Uterus (tissue), 4 donors: ENCODE data around the gene MRTFB. TPM values are rescaled to one million over a fixed set of nuclear protein-coding genes. Genes with fewer than 3 reads are reported as not detected.

Source experiments
- DNase-seq, 2 donors: peaks; one replicate each; pipeline ENCODE4 v3.0.0-alpha.2; 2019 to 2020
- H3K27ac ChIP-seq, 2 donors: fragments of 200-600 bp; sonication (generic); 1 replicate in 1 of 2; 2 replicates in 1 of 2; pipeline ENCODE4 v1.5.1; 2016 to 2018
- H3K27me3 ChIP-seq, 2 donors: fragments of 200-600 bp; sonication (generic); one replicate each; pipeline ENCODE4 v1.5.1; 2018 to 2019; ENCODE audit warnings: control low read depth in 1 of 2
- H3K36me3 ChIP-seq, 2 donors: fragments of 200-600 bp; sonication (generic); one replicate each; pipeline ENCODE4 v1.5.1; 2019; ENCODE audit warnings: control low read depth in 1 of 2
- H3K4me1 ChIP-seq, 2 donors: fragments of 200-600 bp; sonication (generic); one replicate each; pipeline ENCODE4 v1.5.1; 2018 to 2019; ENCODE audit warnings: control low read depth in 1 of 2
- H3K4me3 ChIP-seq, 2 donors: fragments of 200-600 bp; sonication (generic); 1 replicate in 1 of 2; 2 replicates in 1 of 2; pipeline ENCODE4 v1.5.1; 2018 to 2019; ENCODE audit warnings: mild to moderate bottlenecking in 1 of 2
- H3K9me3 ChIP-seq, 2 donors: fragments of 200-600 bp; sonication (generic); one replicate each; pipeline ENCODE4 v1.5.1; 2019; ENCODE audit warnings: control low read depth in 1 of 2
- CTCF ChIP-seq, 4 experiments: fragments of 200-600 bp in 2 of 4; fragments of 450-650 bp in 2 of 4; sonication (generic) in 2 of 4; IDR thresholded peaks; one replicate each; pipeline ENCODE4 v1.5.1; 2016 to 2019; ENCODE audit warnings: antibody characterized with exemption in 4 of 4, mild to moderate bottlenecking in 2 of 4, moderate library complexity in 1 of 4
- POLR2A ChIP-seq, 2 donors: fragments of 450-650 bp; IDR thresholded peaks; one replicate each; pipeline ENCODE4 v1.6.1; 2016; ENCODE audit warnings: antibody characterized with exemption in 2 of 2, mild to moderate bottlenecking in 1 of 2, moderate library complexity in 1 of 2
- intact Hi-C: fragments of 100-400 bp; cut with DNase I; formaldehyde crosslinking; loops from one replicate; pipeline ENCODE4 v1.15.1; 2023; ENCODE audit warnings: low total_unique reads
- microRNA counts, 2 donors: library from miRNA; unstranded; fragments of <30 nt; microRNA quantifications; one replicate each; lab custom pipeline; 2016 to 2017
- microRNA-seq: library from miRNA; unstranded; fragments of <30 nt; microRNA quantifications from one replicate; pipeline ENCODE4, GENCODE V29; 2016; ENCODE audit warnings: borderline microRNAs expressed, borderline replicate concordance
- small RNA-seq: library from RNA; depleted of rRNA; stranded (forward); fragments of <200 nt; gene quantifications from one replicate; pipeline ENCODE3, GENCODE V24; 2016
- total RNA-seq, 4 donors: library from RNA; depleted of rRNA in 3 of 4; stranded (reverse); fragments of >200 nt in 3 of 4; gene quantifications; one replicate each; pipeline versions ENCODE4 v1.1.0 to v1.2.4, GENCODE V29; 2014 to 2023
- donor health status: DM: yes; HTN: yes; CAD: no.

The MRTFB gene
- total RNA-seq, 4 donors from 2014 or later = 49.8 to 178 (median 75.1) TPM

- intact Hi-C loops = no loop called here
- H3K9me3 ChIP-seq = no peaks in the 10 kb centered on the region
- H3K27ac ChIP-seq = peak overlapping the region in 1 of 2 donors; percentile 28
- no peak for DNase-seq
- H3K27me3 ChIP-seq = no peaks in the 10 kb centered on the region
- H3K36me3 ChIP-seq = no peaks in the 10 kb centered on the region
- peak overlapping the region; percentile 9 to 21 for H3K4me3 ChIP-seq
- no peaks in the 10 kb centered on the region for H3K4me1 ChIP-seq
- no peak for TF ChIP-seq CTCF (IDR thresholded peaks at IDR 0.05)
- TF ChIP-seq POLR2A (IDR thresholded peaks at IDR 0.05) = no peak
These were observed 239.4 kb downstream of the MRTFB start for GRCh38 chr16:14310519-14310991.

DNA sequence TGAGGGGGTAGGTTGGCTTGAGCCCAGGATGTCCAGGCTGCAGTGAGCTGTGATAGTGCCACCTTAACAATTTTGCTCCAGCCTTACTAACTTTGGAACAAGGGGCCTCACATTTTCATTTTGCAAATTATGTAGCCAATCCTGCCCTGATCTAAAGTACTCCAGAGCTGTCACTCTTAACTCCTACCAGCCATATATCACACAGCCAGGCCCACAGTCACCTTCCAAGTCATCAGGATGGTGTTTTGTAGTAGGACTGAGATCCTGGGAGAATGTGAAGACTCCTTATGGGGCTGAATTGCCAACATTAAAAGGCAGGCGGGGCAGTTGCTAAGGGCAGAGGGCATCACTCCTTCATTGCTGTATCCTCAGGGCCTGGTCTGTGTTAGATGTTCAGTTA is 243.0 kb downstream of the MRTFB start:
- Histone ChIP-seq H3K36me3 (no peaks in the 10 kb centered on the region), H3K9me3 (no peaks in the 10 kb centered on the region), H3K4me3 (no peak overlapping the region), H3K27ac (no peak overlapping the region), H3K4me1 (no peaks in the 10 kb centered on the region), H3K27me3 (no peaks in the 10 kb centered on the region)
- intact Hi-C loops = no loop called here
- TF ChIP-seq POLR2A (IDR thresholded peaks at IDR 0.05) (no peak), CTCF (IDR thresholded peaks at IDR 0.05) (no peak)
- DNase-seq = no peak

GRCh38 chr16:14315683-14316320 is 244.7 kb downstream of the MRTFB start:
- Histone ChIP-seq H3K4me3 (no peak overlapping the region), H3K36me3 (no peaks in the 10 kb centered on the region), H3K27me3 (no peaks in the 10 kb centered on the region), H3K4me1 (no peaks in the 10 kb centered on the region), H3K27ac (no peak overlapping the region), H3K9me3 (no peaks in the 10 kb centered on the region)
- DNase-seq = no peak
- intact Hi-C loops = no loop called here
- TF ChIP-seq CTCF (IDR thresholded peaks at IDR 0.05) (no peak), POLR2A (IDR thresholded peaks at IDR 0.05) (no peak)

MicroRNAs encoded within 50 kb of the gene (microRNA counts, 767-probe panel; counts per million panel counts)
- microRNA hsa-miR-193b-3p (lab: Ali Mortazavi, UCI) = 2,651 to 3,803 counts per million in 2 donors
- 3,791 to 4,344 counts per million in 2 donors for microRNA hsa-miR-365a-3p (lab: Ali Mortazavi, UCI)

Small RNA genes lying within 50 kb of the gene (microRNA-seq; reads per million reads assigned to microRNA genes)
- gene MIR193B = 137 reads per million, percentile 61 among the genes with 10 or more reads in this experiment
- gene MIR365A = 3.9 reads per million

Small RNA genes lying within 50 kb of the gene (small RNA-seq; reads per million reads assigned to genes)
- gene MIR193B (1.8 reads per million, percentile 72 among the genes with 10 or more reads in this experiment), gene MIR365A (not detected), gene RF00019 (not detected)

Other genes starting within 250 kb of the MRTFB start
- gene ERCC4, start 151.2 kb upstream of the MRTFB start, total RNA-seq = 10 to 100 TPM in 2 of 4 donors, 1 to 10 TPM in 2; 5.3 to 22.6 (median 15.9) TPM